AG09309 (cell line): ENCODE measurements around the gene DDRGK1.
"Not testable (repeated sequence)": the region's sequence is repeated elsewhere in the genome, so short reads cannot be mapped to it uniquely, and the experiment has no call there.

Source experiments
- DNase-seq: peaks from one replicate; pipeline ENCODE4 v3.0.0-alpha.2; 2010; ENCODE audit warnings: low read depth
- H3K4me3 ChIP-seq: 2 replicates; pipeline ENCODE4 v1.5.1; 2011; ENCODE audit warnings: mild to moderate bottlenecking, low read depth, low read length, moderate library complexity; ENCODE audit not compliant: control insufficient read depth
- TF ChIP-seq, protein P1 (sequence below): IDR thresholded peaks from 2 replicates; pipeline ENCODE4 v1.5.1; 2011; ENCODE audit warnings: mild to moderate bottlenecking, low read depth, low read length, inconsistent platforms; ENCODE audit not compliant: insufficient read depth, control insufficient read depth; ENCODE audit errors: missing control alignments

The DDRGK1 gene

DNA sequence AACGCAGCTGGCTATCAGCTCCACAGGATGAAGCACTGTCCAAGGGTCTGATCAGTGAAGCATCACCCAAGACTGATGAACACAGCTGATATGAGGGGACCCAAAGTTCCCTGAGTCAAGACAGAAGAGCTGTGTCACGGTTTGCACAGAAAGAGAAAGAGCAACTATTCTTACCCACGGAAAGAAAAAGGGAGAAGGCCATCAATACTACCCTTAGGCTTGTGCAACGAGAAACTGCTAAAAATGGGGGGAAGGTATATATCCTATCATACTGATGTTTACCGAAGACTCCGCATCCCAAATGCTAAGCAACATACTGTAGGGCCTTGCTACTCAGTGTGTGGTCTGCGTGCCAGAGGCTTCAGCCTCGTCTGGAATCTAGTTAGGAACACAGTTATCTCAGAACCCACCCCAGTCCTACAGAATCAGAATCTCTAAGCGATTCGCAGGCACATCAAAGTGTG is 45.5 kb downstream of the DDRGK1 start:
- no peak for DNase-seq
- peak overlapping the region; percentile 52 for H3K4me3 ChIP-seq
- TF ChIP-seq, protein P1, sequence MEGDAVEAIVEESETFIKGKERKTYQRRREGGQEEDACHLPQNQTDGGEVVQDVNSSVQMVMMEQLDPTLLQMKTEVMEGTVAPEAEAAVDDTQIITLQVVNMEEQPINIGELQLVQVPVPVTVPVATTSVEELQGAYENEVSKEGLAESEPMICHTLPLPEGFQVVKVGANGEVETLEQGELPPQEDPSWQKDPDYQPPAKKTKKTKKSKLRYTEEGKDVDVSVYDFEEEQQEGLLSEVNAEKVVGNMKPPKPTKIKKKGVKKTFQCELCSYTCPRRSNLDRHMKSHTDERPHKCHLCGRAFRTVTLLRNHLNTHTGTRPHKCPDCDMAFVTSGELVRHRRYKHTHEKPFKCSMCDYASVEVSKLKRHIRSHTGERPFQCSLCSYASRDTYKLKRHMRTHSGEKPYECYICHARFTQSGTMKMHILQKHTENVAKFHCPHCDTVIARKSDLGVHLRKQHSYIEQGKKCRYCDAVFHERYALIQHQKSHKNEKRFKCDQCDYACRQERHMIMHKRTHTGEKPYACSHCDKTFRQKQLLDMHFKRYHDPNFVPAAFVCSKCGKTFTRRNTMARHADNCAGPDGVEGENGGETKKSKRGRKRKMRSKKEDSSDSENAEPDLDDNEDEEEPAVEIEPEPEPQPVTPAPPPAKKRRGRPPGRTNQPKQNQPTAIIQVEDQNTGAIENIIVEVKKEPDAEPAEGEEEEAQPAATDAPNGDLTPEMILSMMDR: no peak

DNA sequence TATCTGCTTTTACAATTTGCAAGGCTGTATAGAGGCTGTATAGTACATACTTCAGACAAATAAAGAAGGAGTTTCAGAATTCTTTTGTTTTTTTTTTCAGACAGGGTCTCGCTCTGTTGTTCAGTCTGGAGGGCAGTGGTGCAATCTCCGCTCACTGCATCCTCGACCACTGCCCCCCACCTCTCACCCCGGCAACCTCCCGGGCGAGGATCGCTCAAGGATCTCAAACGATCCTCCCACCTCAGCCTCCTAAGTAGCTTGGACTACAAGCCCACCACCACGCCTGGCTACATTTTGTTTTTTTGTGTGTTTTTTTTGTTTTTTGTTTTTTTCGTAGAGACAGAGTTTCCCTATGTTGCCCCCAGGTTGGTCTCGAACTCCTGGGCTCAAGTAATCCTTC is 46.7 kb downstream of the DDRGK1 start:
- DNase-seq: no peak
- TF ChIP-seq, protein P1: no peak
- no peak overlapping the region for H3K4me3 ChIP-seq

- H3K4me3 ChIP-seq: no peak overlapping the region
- TF ChIP-seq, protein P1: no peak
- no peak for DNase-seq
These were observed 47.5 kb downstream of the DDRGK1 start for GRCh38 chr20:3156811-3157619.

DNA sequence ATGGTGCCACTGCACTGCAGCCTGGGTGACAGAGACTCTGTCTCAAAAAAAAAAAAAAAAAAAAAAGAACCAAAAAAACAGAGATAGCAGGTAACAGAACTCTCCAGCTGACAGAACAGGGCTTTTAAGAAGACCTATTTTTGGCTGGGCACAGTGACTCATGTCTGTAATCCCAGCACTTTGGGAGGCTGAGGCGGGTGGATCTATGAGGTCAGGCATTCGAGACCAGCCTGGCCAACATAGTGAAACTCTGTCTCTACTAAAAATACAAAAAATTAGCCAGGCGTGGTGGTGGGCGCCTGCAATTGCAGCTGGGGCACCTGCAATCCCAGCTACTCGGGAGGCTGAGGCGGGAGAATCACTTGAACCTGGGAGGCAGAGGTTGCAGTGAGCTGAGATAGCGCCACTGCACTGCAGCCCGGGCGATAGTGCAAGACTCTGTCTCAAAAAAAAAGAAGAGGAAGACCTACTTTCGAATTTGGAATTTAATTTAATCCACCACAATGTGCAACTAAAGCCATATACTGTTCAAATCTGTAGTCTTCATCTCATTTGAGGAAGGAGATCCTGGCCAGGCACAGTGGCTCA is 52.3 kb downstream of the DDRGK1 start:
- DNase-seq, H3K4me3 ChIP-seq: not testable (repeated sequence)

DNA sequence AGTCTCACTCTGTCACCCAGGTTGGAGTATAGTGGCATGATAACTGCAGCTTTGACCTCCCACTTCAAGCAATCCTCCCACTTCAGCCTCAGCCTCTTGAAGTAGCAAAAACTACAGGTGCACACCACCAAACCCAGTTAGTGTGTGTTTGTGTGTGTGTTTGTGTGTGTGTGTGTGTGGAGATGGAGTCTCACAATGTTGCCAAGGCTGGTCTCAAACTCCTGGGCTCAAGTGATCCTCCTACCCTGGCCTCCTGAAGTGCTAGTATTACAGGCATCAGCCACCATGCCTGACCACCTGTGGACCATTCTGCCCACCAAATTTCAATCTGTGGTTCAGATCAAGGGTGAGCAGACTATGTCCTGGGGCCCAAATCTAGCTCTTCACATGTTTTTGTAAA is 53.6 kb downstream of the DDRGK1 start:
- DNase-seq: no peak
- TF ChIP-seq, protein P1: no peak
- no peak overlapping the region for H3K4me3 ChIP-seq

- H3K4me3 ChIP-seq: no peak overlapping the region
- TF ChIP-seq, protein P1: no peak
- no peak for DNase-seq
These were observed 57.6 kb downstream of the DDRGK1 start for GRCh38 chr20:3146732-3147341.

- TF ChIP-seq, protein P1: no peak
- H3K4me3 ChIP-seq: no peak overlapping the region
- DNase-seq: no peak
These were observed 62.7 kb downstream of the DDRGK1 start for GRCh38 chr20:3141757-3142156.
